Measurements from ENCODE around the gene VCAN. TPM values are rescaled to one million over a fixed set of nuclear protein-coding genes. Genes with fewer than 3 reads are reported as not detected.

The VCAN gene
- total and polyA plus RNA-seq, 2 of the 4 experiments (the other 2 are of a cell fraction) = 45.3 to 158 TPM

- Histone ChIP-seq H3K4me1 (ENCODE audit: control insufficient read depth, insufficient read depth, low read length) (no peaks in the 10 kb centered on the region), H3K9me1 (ENCODE audit: insufficient read depth, low read length) (0 out of 2 replicates have a peak, but pooled peaks cover 4% of the 10 kb centered on the region)
- CTCF ChIA-PET = interaction anchor here (0.6 to 1.3 kb wide), 2 partner anchors 34 to 52 kb away, joined by 3 to 4 read pairs; no protein-coding TSS in a partner anchor
Observed at GRCh38 chr5:83524991-83525390, 53.4 kb downstream of the VCAN start.

More at GRCh38 chr5:83524991-83525390, 53.4 kb downstream of the VCAN start:
- Histone ChIP-seq H4K20me1 (ENCODE audit: insufficient read depth, low read length) (no peaks in the 10 kb centered on the region), H4K8ac (ENCODE audit: low read depth in 2 of 2, low read length in 2 of 2) (no peak overlapping the region), H3K14ac (replicated peaks; ENCODE audit: low read depth, low read length) (no peak overlapping the region), H2AK9ac (replicated peaks; ENCODE audit: low read depth, low read length, poor library complexity) (no peak overlapping the region), H3K9me3 (ENCODE audit: control insufficient read depth, insufficient read depth, low read length) (no peaks in the 10 kb centered on the region), H2BK15ac (ENCODE audit: low read depth, low read length) (no peak overlapping the region), H3K23ac (ENCODE audit: low read depth, low read length) (no peak overlapping the region), H2BK120ac (ENCODE audit: low read depth, low read length) (no peak overlapping the region), H3K9ac (ENCODE audit: low read depth, low read length) (no peak overlapping the region), H2BK20ac (ENCODE audit: low read depth, low read length) (no peak overlapping the region), H3K4me2 (ENCODE audit: low read depth, low read length) (no peak overlapping the region), H3K4me3 (ENCODE audit: insufficient read depth, low read depth, low read length) (no peak overlapping the region), H3K4ac (ENCODE audit: low read depth, low read length) (no peak overlapping the region), H3K36me3 (ENCODE audit: control insufficient read depth, insufficient read depth, low read length) (peaks cover 4% of the 10 kb centered on the region; the same call in 1 of the 2 replicates), H3K27ac (ENCODE audit: insufficient read depth, low read length) (no peak overlapping the region), H3K18ac (ENCODE audit: low read depth, low read length) (no peak overlapping the region), H4K5ac (ENCODE audit: low read depth, low read length) (no peak overlapping the region), H4K91ac (ENCODE audit: insufficient read depth, low read depth, low read length) (no peak overlapping the region), H3K27me3 (ENCODE audit: control insufficient read depth, insufficient read depth, low read length) (no peaks in the 10 kb centered on the region), H2AFZ (replicated peaks; ENCODE audit: low read length, poor library complexity) (no peak overlapping the region), H3K79me1 (ENCODE audit: low read depth in 1 of 2, low read length in 2 of 2) (peaks cover 7 to 21% of the 10 kb centered on the region in 2 experiments; a peak in 3 of 4 replicates), H2AK5ac (ENCODE audit: low read depth, low read length) (no peak overlapping the region), H3K56ac (ENCODE audit: extremely low read depth, insufficient read depth, low read length) (no peak overlapping the region), H2BK5ac (ENCODE audit: low read depth, low read length, poor library complexity, severe bottlenecking) (no peak overlapping the region)
- intact Hi-C loops (cut with micrococcal nuclease) (no loop called here), in situ Hi-C loops (cut with MboI; ENCODE audit: low sequenced_read_pairs) (no loop called here), dilution Hi-C loops (cut with HindIII; ENCODE audit: low sequenced_read_pairs, unreplicated experiment) (no loop called here)
- ATAC-seq (ENCODE audit: low read depth) (no peak), DNase-seq (no peak)
- TF ChIP-seq SMC3 (IDR thresholded peaks at IDR 0.05; ENCODE audit: low read depth, low read length) = no peak
- TF ChIP-seq CEBPB (IDR thresholded peaks at IDR 0.05; ENCODE audit: low read depth, low read length) = no peak
- TF ChIP-seq NFE2L2 (IDR thresholded peaks at IDR 0.05; ENCODE audit: low read depth, low read length) = no peak
- TF ChIP-seq RFX5 (IDR thresholded peaks at IDR 0.05; ENCODE audit: low read depth, low read length) = no peak
- POLR2A ChIA-PET (ENCODE audit: unreplicated experiment) = no interaction called here
- WGBS, 2 experiments (ENCODE audit: extremely low coverage in 2 of 2, insufficient read length in 1 of 2) = no CpG with 5 or more reads among the region's 2 CpGs
- no TSS peak for BruUV-seq (replicated peaks)

Data from IMR-90 (cell line).